CD4-positive, alpha-beta T cell treated with Interleukin-17A for 1 hour (primary cell): ENCODE results near the gene TMC8.
A peak's percentile ranks its signal among the peaks of the same experiment; 100 is the strongest.
"Not testable (repeated sequence)": the region's sequence is repeated elsewhere in the genome, so short reads cannot be mapped to it uniquely, and the experiment has no call there.

Experiments used
- DNase-seq: peaks from one replicate; pipeline ENCODE4 v3.0.0-alpha.2; 2020

The TMC8 gene

GRCh38 chr17:78135858-78136500 is 5.4 kb downstream of the TMC8 start:
- DNase-seq = no peak

GRCh38 chr17:78137392-78138203 is 7.0 kb downstream of the TMC8 start:
- peak; percentile 50 for DNase-seq

GRCh38 chr17:78138204-78139060 is 7.9 kb downstream of the TMC8 start:
- no peak for DNase-seq

- DNase-seq = not testable (repeated sequence)
These were observed 9.2 kb downstream of the TMC8 start for GRCh38 chr17:78139861-78140168.

- peak; percentile 97 for DNase-seq
These were observed 9.8 kb downstream of the TMC8 start for GRCh38 chr17:78140169-78141051.

GRCh38 chr17:78141437-78142118 is 11.0 kb downstream of the TMC8 start:
- DNase-seq = no peak

GRCh38 chr17:78142119-78142861 is 11.7 kb downstream of the TMC8 start:
- no peak for DNase-seq

GRCh38 chr17:78143214-78144146 is 12.9 kb downstream of the TMC8 start:
- no peak for DNase-seq

- DNase-seq = no peak
These were observed 13.7 kb downstream of the TMC8 start for GRCh38 chr17:78144147-78144719.

GRCh38 chr17:78144736-78145641 is 14.4 kb downstream of the TMC8 start:
- DNase-seq = no peak

GRCh38 chr17:78146471-78146869 is 15.9 kb downstream of the TMC8 start:
- no peak for DNase-seq

- no peak for DNase-seq
These were observed 16.3 kb downstream of the TMC8 start for GRCh38 chr17:78146881-78147280.

GRCh38 chr17:78147315-78147998 is 16.9 kb downstream of the TMC8 start:
- DNase-seq = no peak

GRCh38 chr17:78148286-78149016 is 17.9 kb downstream of the TMC8 start:
- no peak for DNase-seq

- no peak for DNase-seq
These were observed 21.0 kb downstream of the TMC8 start for GRCh38 chr17:78151514-78152008.

- no peak for DNase-seq
These were observed 24.6 kb downstream of the TMC8 start for GRCh38 chr17:78154903-78155811.
